Measurements from ENCODE around the gene ZZZ3. TPM values are rescaled to one million over a fixed set of nuclear protein-coding genes. Genes with fewer than 3 reads are reported as not detected.

The ZZZ3 gene
- total and polyA plus RNA-seq, 2 of the 13 experiments (the other 11 are each of a cell fraction or from before 2014, with no cell fraction given): 18.1 to 50.2 TPM

DNA sequence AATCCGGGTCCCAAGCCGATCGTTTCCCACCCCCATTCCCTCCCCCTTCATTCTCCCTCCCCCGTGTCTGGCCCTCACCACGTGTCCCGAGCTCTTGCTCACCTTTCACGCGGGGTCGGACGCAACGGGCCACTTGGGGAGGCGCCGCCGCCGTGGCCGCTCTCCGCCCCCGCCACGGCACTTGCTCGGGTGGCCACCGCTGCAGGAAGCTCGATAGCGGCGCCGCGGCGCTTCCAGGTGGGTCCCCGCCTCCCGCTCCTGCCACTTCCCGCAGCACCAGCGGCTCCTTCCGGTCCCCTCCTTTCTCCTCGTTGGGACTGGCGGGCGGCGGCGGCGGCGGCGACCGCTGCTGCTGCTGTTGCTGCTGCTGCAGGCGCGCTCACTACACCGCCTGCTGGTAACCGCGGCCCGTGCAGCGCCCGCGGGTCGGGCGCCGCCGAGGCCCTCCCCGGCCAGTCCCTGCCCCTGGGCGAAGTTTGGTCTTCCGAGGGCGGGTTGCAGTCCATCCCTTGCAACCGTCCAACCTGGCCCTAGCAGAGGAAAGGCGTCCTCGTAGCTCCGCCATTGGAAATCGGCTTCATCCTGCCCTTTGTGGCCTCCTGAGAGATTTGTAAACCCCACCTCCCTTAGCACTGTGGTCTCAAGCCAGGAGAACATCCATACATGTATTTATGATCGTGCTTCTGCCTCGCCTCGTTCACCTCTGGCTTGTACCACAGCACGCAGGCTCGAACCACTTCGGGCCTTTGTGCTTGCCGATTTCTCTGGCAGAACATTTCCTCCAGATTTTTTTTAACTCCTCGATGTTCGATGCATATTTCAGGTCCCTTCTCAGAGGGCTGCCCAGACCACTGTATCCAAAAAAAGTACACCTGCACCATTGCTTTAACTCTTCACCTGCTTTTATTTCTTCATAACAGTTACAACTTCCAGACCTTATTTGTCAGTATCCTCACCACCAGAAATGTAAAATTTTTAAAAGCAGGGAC is 996 bp upstream of the ZZZ3 start (continued):
- no peak for TF ChIP-seq MTERF4 (CRISPR knock-in tag; IDR thresholded peaks at IDR 0.05)
- no peak for TF ChIP-seq THYN1 (CRISPR knock-in tag; IDR thresholded peaks at IDR 0.05; ENCODE audit: borderline replicate concordance, low read depth)
- TF ChIP-seq RXRA (CRISPR knock-in tag; IDR thresholded peaks at IDR 0.05): no peak
- no peak; the same call in 1 of the 2 replicates for TF ChIP-seq ZBTB14 (CRISPR knock-in tag; IDR thresholded peaks at IDR 0.05)
- TF ChIP-seq ZNF451 (CRISPR knock-in tag; IDR thresholded peaks at IDR 0.05): peak; percentile 51; the same call in 1 of the 2 replicates
- TF ChIP-seq, protein P1, sequence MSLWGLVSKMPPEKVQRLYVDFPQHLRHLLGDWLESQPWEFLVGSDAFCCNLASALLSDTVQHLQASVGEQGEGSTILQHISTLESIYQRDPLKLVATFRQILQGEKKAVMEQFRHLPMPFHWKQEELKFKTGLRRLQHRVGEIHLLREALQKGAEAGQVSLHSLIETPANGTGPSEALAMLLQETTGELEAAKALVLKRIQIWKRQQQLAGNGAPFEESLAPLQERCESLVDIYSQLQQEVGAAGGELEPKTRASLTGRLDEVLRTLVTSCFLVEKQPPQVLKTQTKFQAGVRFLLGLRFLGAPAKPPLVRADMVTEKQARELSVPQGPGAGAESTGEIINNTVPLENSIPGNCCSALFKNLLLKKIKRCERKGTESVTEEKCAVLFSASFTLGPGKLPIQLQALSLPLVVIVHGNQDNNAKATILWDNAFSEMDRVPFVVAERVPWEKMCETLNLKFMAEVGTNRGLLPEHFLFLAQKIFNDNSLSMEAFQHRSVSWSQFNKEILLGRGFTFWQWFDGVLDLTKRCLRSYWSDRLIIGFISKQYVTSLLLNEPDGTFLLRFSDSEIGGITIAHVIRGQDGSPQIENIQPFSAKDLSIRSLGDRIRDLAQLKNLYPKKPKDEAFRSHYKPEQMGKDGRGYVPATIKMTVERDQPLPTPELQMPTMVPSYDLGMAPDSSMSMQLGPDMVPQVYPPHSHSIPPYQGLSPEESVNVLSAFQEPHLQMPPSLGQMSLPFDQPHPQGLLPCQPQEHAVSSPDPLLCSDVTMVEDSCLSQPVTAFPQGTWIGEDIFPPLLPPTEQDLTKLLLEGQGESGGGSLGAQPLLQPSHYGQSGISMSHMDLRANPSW (CRISPR knock-in tag; IDR thresholded peaks at IDR 0.05; ENCODE audit: borderline replicate concordance): no peak
- TF ChIP-seq, protein P2, sequence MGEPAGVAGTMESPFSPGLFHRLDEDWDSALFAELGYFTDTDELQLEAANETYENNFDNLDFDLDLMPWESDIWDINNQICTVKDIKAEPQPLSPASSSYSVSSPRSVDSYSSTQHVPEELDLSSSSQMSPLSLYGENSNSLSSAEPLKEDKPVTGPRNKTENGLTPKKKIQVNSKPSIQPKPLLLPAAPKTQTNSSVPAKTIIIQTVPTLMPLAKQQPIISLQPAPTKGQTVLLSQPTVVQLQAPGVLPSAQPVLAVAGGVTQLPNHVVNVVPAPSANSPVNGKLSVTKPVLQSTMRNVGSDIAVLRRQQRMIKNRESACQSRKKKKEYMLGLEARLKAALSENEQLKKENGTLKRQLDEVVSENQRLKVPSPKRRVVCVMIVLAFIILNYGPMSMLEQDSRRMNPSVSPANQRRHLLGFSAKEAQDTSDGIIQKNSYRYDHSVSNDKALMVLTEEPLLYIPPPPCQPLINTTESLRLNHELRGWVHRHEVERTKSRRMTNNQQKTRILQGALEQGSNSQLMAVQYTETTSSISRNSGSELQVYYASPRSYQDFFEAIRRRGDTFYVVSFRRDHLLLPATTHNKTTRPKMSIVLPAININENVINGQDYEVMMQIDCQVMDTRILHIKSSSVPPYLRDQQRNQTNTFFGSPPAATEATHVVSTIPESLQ (CRISPR knock-in tag; conservative IDR thresholded peaks at IDR 0.05): no peak
- TF ChIP-seq RFX5 (IDR thresholded peaks at IDR 0.05; ENCODE audit: low read depth, low read length): no peak
- TF ChIP-seq NAIF1 (CRISPR knock-in tag; IDR thresholded peaks at IDR 0.05; ENCODE audit: borderline replicate concordance): no peak
- TF ChIP-seq TRIM24 (CRISPR knock-in tag; IDR thresholded peaks at IDR 0.05): no peak
- TF ChIP-seq, protein P3, sequence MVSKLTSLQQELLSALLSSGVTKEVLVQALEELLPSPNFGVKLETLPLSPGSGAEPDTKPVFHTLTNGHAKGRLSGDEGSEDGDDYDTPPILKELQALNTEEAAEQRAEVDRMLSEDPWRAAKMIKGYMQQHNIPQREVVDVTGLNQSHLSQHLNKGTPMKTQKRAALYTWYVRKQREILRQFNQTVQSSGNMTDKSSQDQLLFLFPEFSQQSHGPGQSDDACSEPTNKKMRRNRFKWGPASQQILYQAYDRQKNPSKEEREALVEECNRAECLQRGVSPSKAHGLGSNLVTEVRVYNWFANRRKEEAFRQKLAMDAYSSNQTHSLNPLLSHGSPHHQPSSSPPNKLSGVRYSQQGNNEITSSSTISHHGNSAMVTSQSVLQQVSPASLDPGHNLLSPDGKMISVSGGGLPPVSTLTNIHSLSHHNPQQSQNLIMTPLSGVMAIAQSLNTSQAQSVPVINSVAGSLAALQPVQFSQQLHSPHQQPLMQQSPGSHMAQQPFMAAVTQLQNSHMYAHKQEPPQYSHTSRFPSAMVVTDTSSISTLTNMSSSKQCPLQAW (CRISPR knock-in tag; IDR thresholded peaks at IDR 0.05): no peak
- TF ChIP-seq ZNF598 (CRISPR knock-in tag; IDR thresholded peaks at IDR 0.05; ENCODE audit: borderline replicate concordance): no peak
- TF ChIP-seq RNF2 (conservative IDR thresholded peaks at IDR 0.05; ENCODE audit: low read depth): 0 out of 2 replicates have a peak, but pooled peaks have one; percentile 35
- no peak for TF ChIP-seq U2AF1 (optimal IDR thresholded peaks at IDR 0.05; ENCODE audit: low read depth, low read length)
- TF ChIP-seq IRF2 (CRISPR knock-in tag; IDR thresholded peaks at IDR 0.05): peak; percentile 55
- TF ChIP-seq MEF2D (CRISPR knock-in tag; IDR thresholded peaks at IDR 0.05): no peak
- TF ChIP-seq ZNF674 (CRISPR knock-in tag; IDR thresholded peaks at IDR 0.05; ENCODE audit: low read depth): no peak; the same call in 1 of the 2 replicates
- no peak; the same call in 1 of the 2 replicates for TF ChIP-seq ZNF253 (CRISPR knock-in tag; IDR thresholded peaks at IDR 0.05; ENCODE audit: borderline replicate concordance)
- 0 out of 2 replicates have a peak, but pooled peaks have one; percentile 31 for TF ChIP-seq SNAPC2 (CRISPR knock-in tag; IDR thresholded peaks at IDR 0.05)
- no peak for TF ChIP-seq TCF7 (IDR thresholded peaks at IDR 0.05; ENCODE audit: low read depth)

All from HepG2 (cell line).